Femur (tissue), 1 donor: ENCODE data around the gene KIF17.
A peak's percentile ranks its signal among the peaks of the same experiment; 100 is the strongest.
"Not testable (repeated sequence)": the region's sequence is repeated elsewhere in the genome, so short reads cannot be mapped to it uniquely, and the experiment has no call there.

ENCODE experiments used
- DNase-seq: peaks from one replicate; pipeline ENCODE4 v3.0.0-alpha.2; 2017

The KIF17 gene

GRCh38 chr1:20726932-20727745, 9.3 kb upstream of the KIF17 start:
- DNase-seq, result no peak

- no peak for DNase-seq
These were observed 8.5 kb upstream of the KIF17 start for GRCh38 chr1:20726118-20726911.

GRCh38 chr1:20725189-20726117, 7.6 kb upstream of the KIF17 start:
- peak; percentile 17 for DNase-seq

DNA sequence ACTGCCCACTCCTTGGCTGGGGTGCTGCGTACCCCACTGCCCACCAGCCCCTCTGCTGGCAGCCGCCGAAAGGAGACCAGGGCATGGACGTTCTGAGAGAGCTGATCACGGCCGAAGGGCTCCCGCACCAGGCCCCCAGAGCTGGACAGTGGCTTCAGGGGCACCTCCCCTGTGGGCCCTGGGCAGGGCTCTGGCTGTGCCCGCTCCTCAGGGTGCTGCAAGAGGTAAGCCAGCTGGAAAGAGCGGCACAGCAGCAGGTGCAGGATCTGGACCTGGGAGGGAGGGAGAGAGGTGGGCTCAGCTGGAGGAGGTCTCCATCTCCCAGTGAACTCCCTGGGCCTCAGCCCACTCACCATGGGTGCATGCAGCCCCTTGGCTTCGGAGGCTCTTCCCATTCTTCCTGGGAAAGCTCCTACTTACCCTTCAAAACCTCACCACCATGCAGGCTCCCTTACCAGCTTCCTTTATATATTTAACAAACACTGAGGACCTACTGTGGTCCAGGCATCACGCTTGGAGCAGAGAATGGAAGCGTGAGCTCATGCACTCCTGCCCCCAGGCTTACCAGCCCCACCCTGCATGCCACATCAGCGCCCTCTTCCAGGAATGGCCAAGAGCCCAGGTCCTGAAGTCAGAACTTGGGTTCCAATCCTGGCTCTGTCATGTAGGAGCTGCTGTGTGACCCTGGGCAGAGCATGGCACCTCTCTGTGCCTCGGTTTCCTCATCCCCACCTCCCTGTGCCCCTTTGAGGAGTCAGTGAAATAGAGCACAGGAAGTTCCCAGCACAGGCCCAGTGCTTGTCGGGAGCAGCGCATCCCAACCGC, 6.8 kb upstream of the KIF17 start:
- DNase-seq, result peak; percentile 8

GRCh38 chr1:20723537-20724363, 5.9 kb upstream of the KIF17 start:
- peak; percentile 16 for DNase-seq

GRCh38 chr1:20723159-20723536, 5.3 kb upstream of the KIF17 start:
- no peak for DNase-seq

GRCh38 chr1:20721117-20722061, 3.6 kb upstream of the KIF17 start:
- DNase-seq, result peak; percentile 8

- DNase-seq, result peak; percentile 12
These were observed 2.9 kb upstream of the KIF17 start for GRCh38 chr1:20720631-20721091.

DNA sequence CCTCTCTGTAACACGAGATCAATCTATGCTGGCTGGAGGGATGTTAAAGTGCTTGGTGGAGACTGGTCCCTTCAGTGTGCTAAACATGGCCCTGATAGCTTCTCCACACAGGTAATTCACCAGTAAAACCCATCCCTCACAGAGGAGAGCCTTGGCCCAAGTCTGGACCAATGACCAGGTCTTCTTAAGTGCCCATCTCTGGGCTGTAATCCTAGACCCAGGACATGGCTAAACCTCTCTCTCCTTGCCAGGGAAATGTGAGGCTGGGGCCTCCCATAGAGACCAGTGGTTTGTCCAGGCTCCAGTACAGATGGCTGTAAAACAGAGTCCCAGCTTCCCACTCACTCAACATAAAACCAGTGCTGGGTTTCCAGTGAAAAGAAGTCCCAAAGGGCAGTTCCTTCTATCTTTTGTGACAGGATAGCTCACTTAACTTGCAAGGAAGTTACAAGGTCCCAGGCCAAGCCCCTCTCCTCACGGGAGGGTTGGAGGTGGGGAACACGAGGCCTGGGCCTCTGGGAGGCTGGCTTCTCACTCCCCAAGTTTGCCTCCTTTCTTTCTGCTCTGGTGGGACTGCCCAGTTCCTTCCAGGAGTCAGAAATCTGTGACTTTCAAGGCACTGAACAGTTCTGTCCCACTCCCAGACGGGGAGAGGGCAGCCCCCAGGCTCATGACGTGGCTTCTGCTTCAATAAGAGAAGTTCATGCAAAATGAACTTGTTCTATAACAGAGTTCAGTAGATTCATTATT, 2.2 kb upstream of the KIF17 start:
- DNase-seq, result peak; percentile 14

- no peak for DNase-seq
These were observed 1.5 kb upstream of the KIF17 start for GRCh38 chr1:20719261-20719660.

DNA sequence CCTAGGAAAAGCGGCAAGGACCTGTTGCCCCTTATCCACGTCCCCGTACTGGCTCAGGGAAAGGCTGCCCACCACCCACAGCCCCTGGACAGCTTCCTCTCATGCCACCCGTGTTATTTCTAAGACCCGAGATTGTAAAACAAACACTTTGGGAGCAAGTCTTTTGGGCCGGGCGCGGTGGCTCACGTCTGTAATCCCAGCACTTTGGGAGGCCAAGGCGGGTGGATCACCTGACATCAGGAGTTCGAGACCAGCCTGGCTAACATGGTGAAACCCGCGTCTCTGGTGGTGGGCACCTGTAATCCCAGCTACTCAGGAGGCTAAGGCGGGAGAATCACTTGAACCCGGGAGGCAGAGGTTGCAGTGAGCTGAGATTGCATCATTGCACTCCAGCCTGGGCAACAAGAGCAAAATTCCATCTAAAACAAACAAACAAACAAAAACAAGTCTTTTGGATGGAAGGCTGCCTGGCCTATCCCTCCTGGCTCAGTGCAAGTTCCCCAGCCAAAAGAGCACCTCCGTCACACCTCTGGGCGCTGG, 606 bp upstream of the KIF17 start:
- not testable (repeated sequence) for DNase-seq

DNA sequence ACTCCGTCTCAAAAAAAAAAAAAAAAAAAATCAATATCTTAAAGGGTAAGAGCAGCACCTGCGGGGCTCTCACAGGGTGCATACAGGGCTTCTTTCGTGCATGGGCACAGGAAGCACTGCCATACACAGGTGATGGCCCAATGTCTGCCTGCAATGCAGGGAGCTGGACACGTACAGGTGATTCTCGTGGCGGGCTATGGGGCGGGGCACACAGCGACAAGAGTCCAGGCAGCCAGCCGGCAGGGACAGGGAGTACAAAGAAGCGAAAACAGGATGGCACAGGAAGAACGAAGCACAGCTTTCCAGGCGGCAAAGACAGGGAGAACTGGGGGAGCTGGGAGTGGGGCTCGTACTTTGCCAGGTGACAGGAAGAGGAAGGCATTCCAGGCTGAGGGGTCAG, 1.6 kb downstream of the KIF17 start:
- DNase-seq, result no peak

- no peak for DNase-seq
These were observed 2.4 kb downstream of the KIF17 start for GRCh38 chr1:20715406-20715805.

- DNase-seq, result no peak
These were observed 4.4 kb downstream of the KIF17 start for GRCh38 chr1:20713440-20713839.

GRCh38 chr1:20712215-20712577, 5.6 kb downstream of the KIF17 start:
- no peak for DNase-seq

GRCh38 chr1:20711285-20712214, 6.3 kb downstream of the KIF17 start:
- no peak for DNase-seq

DNA sequence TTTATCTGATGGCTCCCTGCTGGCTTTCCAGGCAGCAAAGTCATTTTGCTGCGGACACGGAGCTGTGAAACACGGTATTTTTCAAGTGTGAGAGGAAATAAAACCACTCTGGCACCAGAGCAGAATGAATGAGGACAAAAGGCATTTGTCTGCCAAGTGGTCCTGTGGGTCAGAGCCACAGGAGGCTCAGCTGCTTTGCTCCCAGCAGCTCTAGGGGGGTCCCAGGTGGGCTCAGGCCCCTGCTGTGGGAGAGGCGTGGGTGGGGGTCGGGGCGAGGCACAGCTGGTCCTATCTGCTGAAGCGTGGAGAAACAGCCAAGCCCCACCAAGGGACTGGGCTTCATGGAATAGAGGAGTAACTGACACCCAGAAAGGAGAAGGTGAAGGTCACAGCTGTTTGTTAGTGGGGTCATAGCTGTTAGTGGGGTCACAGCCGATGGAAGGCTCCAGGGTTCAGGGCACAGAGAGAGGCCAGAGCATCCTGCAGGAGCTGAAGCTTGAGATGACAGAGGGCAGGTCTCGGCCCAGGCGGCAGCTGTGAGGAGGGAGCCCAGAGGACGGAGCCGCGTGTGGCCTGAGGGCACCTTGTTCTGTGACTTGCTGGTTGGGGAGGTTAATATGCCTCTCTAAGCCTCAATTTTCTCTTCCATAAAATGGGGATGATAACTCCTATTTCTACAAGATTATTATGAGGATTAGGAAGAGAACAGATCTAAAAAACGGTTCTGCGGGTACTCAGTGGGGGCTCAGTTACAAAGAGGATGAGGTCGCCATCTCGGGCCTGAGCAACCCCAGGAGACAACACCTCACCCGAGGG, 7.1 kb downstream of the KIF17 start:
- DNase-seq, result no peak
